ENCODE measurements around the gene OR11H7.

DNA sequence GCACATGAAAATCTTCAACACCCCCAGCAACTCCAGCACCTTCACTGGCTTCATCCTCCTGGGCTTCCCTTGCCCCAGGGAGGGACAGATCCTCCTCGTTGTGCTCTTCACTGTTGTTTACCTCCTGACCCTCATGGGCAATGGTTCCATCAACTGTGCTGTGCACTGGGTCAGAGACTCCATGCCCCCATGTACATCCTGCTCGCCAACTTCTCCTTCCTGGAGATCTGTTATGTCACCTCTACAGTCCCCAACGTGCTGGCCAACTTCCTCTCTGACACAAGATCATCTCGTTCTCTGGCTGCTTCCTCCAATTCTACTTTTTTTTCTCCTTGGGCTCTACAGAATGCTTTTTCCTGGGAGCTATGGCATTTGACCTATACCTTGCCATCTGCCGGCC, 49.6 kb upstream of the OR11H7 start:
- TF ChIP-seq POLR2A (IDR thresholded peaks at IDR 0.05; ENCODE audit: low read depth) (no peak), POLR2AphosphoS5 (IDR thresholded peaks at IDR 0.05) (no peak), EP300 (IDR thresholded peaks at IDR 0.05) (no peak)
- TF ChIP-seq, protein P1, sequence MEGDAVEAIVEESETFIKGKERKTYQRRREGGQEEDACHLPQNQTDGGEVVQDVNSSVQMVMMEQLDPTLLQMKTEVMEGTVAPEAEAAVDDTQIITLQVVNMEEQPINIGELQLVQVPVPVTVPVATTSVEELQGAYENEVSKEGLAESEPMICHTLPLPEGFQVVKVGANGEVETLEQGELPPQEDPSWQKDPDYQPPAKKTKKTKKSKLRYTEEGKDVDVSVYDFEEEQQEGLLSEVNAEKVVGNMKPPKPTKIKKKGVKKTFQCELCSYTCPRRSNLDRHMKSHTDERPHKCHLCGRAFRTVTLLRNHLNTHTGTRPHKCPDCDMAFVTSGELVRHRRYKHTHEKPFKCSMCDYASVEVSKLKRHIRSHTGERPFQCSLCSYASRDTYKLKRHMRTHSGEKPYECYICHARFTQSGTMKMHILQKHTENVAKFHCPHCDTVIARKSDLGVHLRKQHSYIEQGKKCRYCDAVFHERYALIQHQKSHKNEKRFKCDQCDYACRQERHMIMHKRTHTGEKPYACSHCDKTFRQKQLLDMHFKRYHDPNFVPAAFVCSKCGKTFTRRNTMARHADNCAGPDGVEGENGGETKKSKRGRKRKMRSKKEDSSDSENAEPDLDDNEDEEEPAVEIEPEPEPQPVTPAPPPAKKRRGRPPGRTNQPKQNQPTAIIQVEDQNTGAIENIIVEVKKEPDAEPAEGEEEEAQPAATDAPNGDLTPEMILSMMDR (IDR thresholded peaks at IDR 0.05), result no peak
